Measurements from ENCODE around the gene METTL26. TPM values are rescaled to one million over a fixed set of nuclear protein-coding genes. Genes with fewer than 3 reads are reported as not detected.
A peak's percentile ranks its signal among the peaks of the same experiment; 100 is the strongest.

METTL26 gene
- total RNA-seq, 1 experiment from 2014 or later, result 115 TPM

GRCh38 chr16:609984-610383, 26.1 kb downstream of the METTL26 start (continued):
- no peak for TF ChIP-seq PRDM15 (CRISPR knock-in tag; IDR thresholded peaks at IDR 0.05)
- TF ChIP-seq NFYB (CRISPR knock-in tag; conservative IDR thresholded peaks at IDR 0.05; ENCODE audit: low read depth), result no peak
- TF ChIP-seq SMAD4 (CRISPR knock-in tag; IDR thresholded peaks at IDR 0.05), result no peak
- TF ChIP-seq KAT7 (CRISPR knock-in tag; IDR thresholded peaks at IDR 0.05; ENCODE audit: borderline replicate concordance), result no peak

- POLR2A ChIA-PET, result interaction anchor here (1.0 kb wide), 1 partner anchor 8 kb away, joined by 3 read pairs; no protein-coding TSS in a partner anchor
- Mint-ChIP-seq H3K27ac (no peak overlapping the region), H3K4me1 (peaks cover 8% of the 10 kb centered on the region)
Measured at GRCh38 chr16:609316-609715, 26.8 kb downstream of the METTL26 start.

GRCh38 chr16:608019-608418, 28.1 kb downstream of the METTL26 start:
- ChIA-PET POLR2A (no interaction called here), CTCF (interaction anchor here (0.7 to 1.7 kb wide), 4 partner anchors 15 to 234 kb away, joined by 3 to 6 read pairs (median 4); no protein-coding TSS in a partner anchor)
- Mint-ChIP-seq H3K27ac (peak overlapping the region; percentile 85), H3K9me3 (peaks cover 12% of the 10 kb centered on the region), H3K27me3 (ENCODE audit: low read depth) (no peaks in the 10 kb centered on the region), H3K36me3 (peaks cover 17% of the 10 kb centered on the region), H3K4me3 (no peak overlapping the region), H3K4me1 (peaks cover 8% of the 10 kb centered on the region)
- DNase-seq (ENCODE audit: low spot score) (no peak), ATAC-seq (no peak)
- no peak for TF ChIP-seq ARID4B (CRISPR knock-in tag; IDR thresholded peaks at IDR 0.05; ENCODE audit: borderline replicate concordance)
- TF ChIP-seq ZNF396 (CRISPR knock-in tag; IDR thresholded peaks at IDR 0.05; ENCODE audit: borderline replicate concordance), result no peak
- no peak for TF ChIP-seq ESRRA (CRISPR knock-in tag; IDR thresholded peaks at IDR 0.05; ENCODE audit: borderline replicate concordance)

More at GRCh38 chr16:609316-609715, 26.8 kb downstream of the METTL26 start:
- ATAC-seq (no peak), DNase-seq (ENCODE audit: low spot score) (no peak)
- Mint-ChIP-seq H3K4me3 (no peak overlapping the region), H3K36me3 (peaks cover 22% of the 10 kb centered on the region), H3K27me3 (ENCODE audit: low read depth) (no peaks in the 10 kb centered on the region), H3K9me3 (peaks cover 11% of the 10 kb centered on the region)
- CTCF ChIA-PET, result interaction anchor here (0.7 to 2.7 kb wide), 9 partner anchors 9 to 142 kb away, joined by 3 to 17 read pairs (median 5); no protein-coding TSS in a partner anchor
- no peak for TF ChIP-seq NFATC4 (CRISPR knock-in tag; IDR thresholded peaks at IDR 0.05)
- no peak for TF ChIP-seq NR1H2 (CRISPR knock-in tag; IDR thresholded peaks at IDR 0.05)
- no peak for TF ChIP-seq MXD4 (CRISPR knock-in tag; IDR thresholded peaks at IDR 0.05; ENCODE audit: borderline replicate concordance)
- TF ChIP-seq PREB (CRISPR knock-in tag; IDR thresholded peaks at IDR 0.05; ENCODE audit: borderline replicate concordance), result no peak
- TF ChIP-seq CREM (CRISPR knock-in tag; IDR thresholded peaks at IDR 0.05), result no peak
- no peak for TF ChIP-seq ZNF121 (CRISPR knock-in tag; IDR thresholded peaks at IDR 0.05)
- no peak for TF ChIP-seq MAX (CRISPR knock-in tag; IDR thresholded peaks at IDR 0.05)
- TF ChIP-seq SMAD3 (CRISPR knock-in tag; IDR thresholded peaks at IDR 0.05; ENCODE audit: borderline replicate concordance), result no peak
- TF ChIP-seq USF1 (CRISPR knock-in tag; IDR thresholded peaks at IDR 0.05), result no peak
- no peak for TF ChIP-seq JUN (CRISPR knock-in tag; IDR thresholded peaks at IDR 0.05)
- TF ChIP-seq ZNF423 (CRISPR knock-in tag; IDR thresholded peaks at IDR 0.05), result no peak
- no peak for TF ChIP-seq GABPB1 (CRISPR knock-in tag; IDR thresholded peaks at IDR 0.05)
- TF ChIP-seq ERG (CRISPR knock-in tag; IDR thresholded peaks at IDR 0.05), result no peak
- no peak for TF ChIP-seq JAZF1 (CRISPR knock-in tag; IDR thresholded peaks at IDR 0.05)
- TF ChIP-seq ZNF232 (CRISPR knock-in tag; IDR thresholded peaks at IDR 0.05), result no peak
- no peak for TF ChIP-seq FOXJ3 (CRISPR knock-in tag; IDR thresholded peaks at IDR 0.05; ENCODE audit: borderline replicate concordance)
- no peak for TF ChIP-seq RELA (CRISPR knock-in tag; IDR thresholded peaks at IDR 0.05; ENCODE audit: borderline replicate concordance)

All from WTC11 (cell line).